ENCODE measurements around the gene RNF144B. TPM values are rescaled to one million over a fixed set of nuclear protein-coding genes. Genes with fewer than 3 reads are reported as not detected.

RNF144B gene
- total and polyA plus RNA-seq, 2 experiments from 2014 or later = 4.2 to 9.0 TPM

DNA sequence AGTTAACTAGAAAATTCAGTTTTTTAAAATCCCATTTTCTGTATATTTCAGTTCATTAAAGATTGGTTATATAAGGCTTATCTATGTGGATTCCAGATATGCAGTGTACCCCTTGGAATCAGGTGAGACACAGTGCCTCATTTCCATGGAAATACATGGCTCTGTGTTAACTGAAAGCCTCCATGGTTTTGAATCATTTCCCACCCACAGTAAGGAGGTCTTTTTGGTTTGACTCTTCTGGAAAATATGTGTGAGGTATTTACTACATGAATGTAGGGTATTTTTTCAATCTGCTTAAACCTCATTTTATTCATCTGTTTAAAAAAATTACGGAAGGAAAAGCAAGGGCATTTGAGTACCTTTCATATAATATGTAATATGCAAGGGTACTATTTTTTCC lies 25.5 kb downstream of the RNF144B start:
- Mint-ChIP-seq H3K4me1 (0 out of 3 replicates have a peak, but pooled peaks cover 3% of the 10 kb centered on the region), H3K9me3 (no peaks in the 10 kb centered on the region; the same call in 2 of the 3 replicates), H3K27me3 (ENCODE audit: insufficient read depth, low read depth, poor library complexity) (no peaks in the 10 kb centered on the region), H3K4me3 (no peak overlapping the region), H3K27ac (no peak overlapping the region), H3K36me3 (ENCODE audit: low read depth) (no peaks in the 10 kb centered on the region)
- ATAC-seq (no peak), DNase-seq (ENCODE audit: low spot score) (no peak)
- Histone ChIP-seq H3K4me1 (ENCODE audit: insufficient read depth) (no peaks in the 10 kb centered on the region; the same call in 1 of the 2 replicates), H3K27ac (ENCODE audit: low read depth) (no peak overlapping the region), H3K4me3 (no peak overlapping the region), H4K20me1 (replicated peaks; ENCODE audit: insufficient read depth) (no peaks in the 10 kb centered on the region), H3F3A (replicated peaks; ENCODE audit: low read depth) (no peaks in the 10 kb centered on the region), H3K9me2 (ENCODE audit: insufficient read depth) (0 out of 2 replicates have a peak, but pooled peaks cover 4% of the 10 kb centered on the region), H3K4me2 (no peak overlapping the region), H3K36me3 (ENCODE audit: insufficient read depth) (no peaks in the 10 kb centered on the region), H2AFZ (no peak overlapping the region), H3K79me2 (replicated peaks; ENCODE audit: insufficient read depth) (no peaks in the 10 kb centered on the region), H3K27me3 (ENCODE audit: insufficient read depth) (no peaks in the 10 kb centered on the region)
- TF ChIP-seq EZH2phosphoT487 (IDR thresholded peaks at IDR 0.05; ENCODE audit: unreplicated experiment) = no peak
- no peak for TF ChIP-seq POLR2AphosphoS5 (IDR thresholded peaks at IDR 0.05; ENCODE audit: low read depth)
- no peak for TF ChIP-seq CREB1 (CRISPR knock-in tag; IDR thresholded peaks at IDR 0.05; ENCODE audit: low read depth)
- TF ChIP-seq, protein P1, sequence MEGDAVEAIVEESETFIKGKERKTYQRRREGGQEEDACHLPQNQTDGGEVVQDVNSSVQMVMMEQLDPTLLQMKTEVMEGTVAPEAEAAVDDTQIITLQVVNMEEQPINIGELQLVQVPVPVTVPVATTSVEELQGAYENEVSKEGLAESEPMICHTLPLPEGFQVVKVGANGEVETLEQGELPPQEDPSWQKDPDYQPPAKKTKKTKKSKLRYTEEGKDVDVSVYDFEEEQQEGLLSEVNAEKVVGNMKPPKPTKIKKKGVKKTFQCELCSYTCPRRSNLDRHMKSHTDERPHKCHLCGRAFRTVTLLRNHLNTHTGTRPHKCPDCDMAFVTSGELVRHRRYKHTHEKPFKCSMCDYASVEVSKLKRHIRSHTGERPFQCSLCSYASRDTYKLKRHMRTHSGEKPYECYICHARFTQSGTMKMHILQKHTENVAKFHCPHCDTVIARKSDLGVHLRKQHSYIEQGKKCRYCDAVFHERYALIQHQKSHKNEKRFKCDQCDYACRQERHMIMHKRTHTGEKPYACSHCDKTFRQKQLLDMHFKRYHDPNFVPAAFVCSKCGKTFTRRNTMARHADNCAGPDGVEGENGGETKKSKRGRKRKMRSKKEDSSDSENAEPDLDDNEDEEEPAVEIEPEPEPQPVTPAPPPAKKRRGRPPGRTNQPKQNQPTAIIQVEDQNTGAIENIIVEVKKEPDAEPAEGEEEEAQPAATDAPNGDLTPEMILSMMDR (conservative IDR thresholded peaks at IDR 0.05; ENCODE audit: low read depth in 2 of 2) = no peak
- TF ChIP-seq, protein P2, sequence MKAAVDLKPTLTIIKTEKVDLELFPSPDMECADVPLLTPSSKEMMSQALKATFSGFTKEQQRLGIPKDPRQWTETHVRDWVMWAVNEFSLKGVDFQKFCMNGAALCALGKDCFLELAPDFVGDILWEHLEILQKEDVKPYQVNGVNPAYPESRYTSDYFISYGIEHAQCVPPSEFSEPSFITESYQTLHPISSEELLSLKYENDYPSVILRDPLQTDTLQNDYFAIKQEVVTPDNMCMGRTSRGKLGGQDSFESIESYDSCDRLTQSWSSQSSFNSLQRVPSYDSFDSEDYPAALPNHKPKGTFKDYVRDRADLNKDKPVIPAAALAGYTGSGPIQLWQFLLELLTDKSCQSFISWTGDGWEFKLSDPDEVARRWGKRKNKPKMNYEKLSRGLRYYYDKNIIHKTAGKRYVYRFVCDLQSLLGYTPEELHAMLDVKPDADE (IDR thresholded peaks at IDR 0.05) = no peak
- TF ChIP-seq, protein P3, sequence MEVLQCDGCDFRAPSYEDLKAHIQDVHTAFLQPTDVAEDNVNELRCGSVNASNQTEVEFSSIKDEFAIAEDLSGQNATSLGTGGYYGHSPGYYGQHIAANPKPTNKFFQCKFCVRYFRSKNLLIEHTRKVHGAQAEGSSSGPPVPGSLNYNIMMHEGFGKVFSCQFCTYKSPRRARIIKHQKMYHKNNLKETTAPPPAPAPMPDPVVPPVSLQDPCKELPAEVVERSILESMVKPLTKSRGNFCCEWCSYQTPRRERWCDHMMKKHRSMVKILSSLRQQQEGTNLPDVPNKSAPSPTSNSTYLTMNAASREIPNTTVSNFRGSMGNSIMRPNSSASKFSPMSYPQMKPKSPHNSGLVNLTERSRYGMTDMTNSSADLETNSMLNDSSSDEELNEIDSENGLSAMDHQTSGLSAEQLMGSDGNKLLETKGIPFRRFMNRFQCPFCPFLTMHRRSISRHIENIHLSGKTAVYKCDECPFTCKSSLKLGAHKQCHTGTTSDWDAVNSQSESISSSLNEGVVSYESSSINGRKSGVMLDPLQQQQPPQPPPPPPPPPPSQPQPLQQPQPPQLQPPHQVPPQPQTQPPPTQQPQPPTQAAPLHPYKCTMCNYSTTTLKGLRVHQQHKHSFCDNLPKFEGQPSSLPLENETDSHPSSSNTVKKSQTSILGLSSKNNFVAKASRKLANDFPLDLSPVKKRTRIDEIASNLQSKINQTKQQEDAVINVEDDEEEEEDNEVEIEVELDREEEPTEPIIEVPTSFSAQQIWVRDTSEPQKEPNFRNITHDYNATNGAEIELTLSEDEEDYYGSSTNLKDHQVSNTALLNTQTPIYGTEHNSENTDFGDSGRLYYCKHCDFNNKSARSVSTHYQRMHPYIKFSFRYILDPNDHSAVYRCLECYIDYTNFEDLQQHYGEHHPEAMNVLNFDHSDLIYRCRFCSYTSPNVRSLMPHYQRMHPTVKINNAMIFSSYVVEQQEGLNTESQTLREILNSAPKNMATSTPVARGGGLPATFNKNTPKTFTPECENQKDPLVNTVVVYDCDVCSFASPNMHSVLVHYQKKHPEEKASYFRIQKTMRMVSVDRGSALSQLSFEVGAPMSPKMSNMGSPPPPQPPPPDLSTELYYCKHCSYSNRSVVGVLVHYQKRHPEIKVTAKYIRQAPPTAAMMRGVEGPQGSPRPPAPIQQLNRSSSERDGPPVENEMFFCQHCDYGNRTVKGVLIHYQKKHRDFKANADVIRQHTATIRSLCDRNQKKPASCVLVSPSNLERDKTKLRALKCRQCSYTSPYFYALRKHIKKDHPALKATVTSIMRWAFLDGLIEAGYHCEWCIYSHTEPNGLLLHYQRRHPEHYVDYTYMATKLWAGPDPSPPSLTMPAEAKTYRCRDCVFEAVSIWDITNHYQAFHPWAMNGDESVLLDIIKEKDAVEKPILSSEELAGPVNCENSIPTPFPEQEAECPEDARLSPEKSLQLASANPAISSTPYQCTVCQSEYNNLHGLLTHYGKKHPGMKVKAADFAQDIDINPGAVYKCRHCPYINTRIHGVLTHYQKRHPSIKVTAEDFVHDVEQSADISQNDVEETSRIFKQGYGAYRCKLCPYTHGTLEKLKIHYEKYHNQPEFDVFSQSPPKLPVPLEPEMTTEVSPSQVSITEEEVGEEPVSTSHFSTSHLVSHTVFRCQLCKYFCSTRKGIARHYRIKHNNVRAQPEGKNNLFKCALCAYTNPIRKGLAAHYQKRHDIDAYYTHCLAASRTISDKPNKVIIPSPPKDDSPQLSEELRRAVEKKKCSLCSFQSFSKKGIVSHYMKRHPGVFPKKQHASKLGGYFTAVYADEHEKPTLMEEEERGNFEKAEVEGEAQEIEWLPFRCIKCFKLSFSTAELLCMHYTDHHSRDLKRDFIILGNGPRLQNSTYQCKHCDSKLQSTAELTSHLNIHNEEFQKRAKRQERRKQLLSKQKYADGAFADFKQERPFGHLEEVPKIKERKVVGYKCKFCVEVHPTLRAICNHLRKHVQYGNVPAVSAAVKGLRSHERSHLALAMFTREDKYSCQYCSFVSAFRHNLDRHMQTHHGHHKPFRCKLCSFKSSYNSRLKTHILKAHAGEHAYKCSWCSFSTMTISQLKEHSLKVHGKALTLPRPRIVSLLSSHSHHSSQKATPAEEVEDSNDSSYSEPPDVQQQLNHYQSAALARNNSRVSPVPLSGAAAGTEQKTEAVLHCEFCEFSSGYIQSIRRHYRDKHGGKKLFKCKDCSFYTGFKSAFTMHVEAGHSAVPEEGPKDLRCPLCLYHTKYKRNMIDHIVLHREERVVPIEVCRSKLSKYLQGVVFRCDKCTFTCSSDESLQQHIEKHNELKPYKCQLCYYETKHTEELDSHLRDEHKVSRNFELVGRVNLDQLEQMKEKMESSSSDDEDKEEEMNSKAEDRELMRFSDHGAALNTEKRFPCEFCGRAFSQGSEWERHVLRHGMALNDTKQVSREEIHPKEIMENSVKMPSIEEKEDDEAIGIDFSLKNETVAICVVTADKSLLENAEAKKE (CRISPR knock-in tag; IDR thresholded peaks at IDR 0.05) = no peak
- TF ChIP-seq ZNF331 (CRISPR knock-in tag; IDR thresholded peaks at IDR 0.05; ENCODE audit: low read depth) = no peak
- no peak for TF ChIP-seq JUNB (IDR thresholded peaks at IDR 0.05; ENCODE audit: unreplicated experiment)
- TF ChIP-seq NANOG (IDR thresholded peaks at IDR 0.05; ENCODE audit: borderline replicate concordance) = no peak
- no peak for TF ChIP-seq STAT1 (IDR thresholded peaks at IDR 0.05; ENCODE audit: unreplicated experiment)
- TF ChIP-seq ZNF114 (CRISPR knock-in tag; IDR thresholded peaks at IDR 0.05) = no peak
